Ishikawa (cell line): ENCODE data around the gene AGTR1.

Source experiments
- CEBPB ChIP-seq: IDR thresholded peaks from 2 replicates; pipeline ENCODE4 v1.6.1; 2012
- CREB1 ChIP-seq: IDR thresholded peaks from 2 replicates; pipeline ENCODE4 v1.6.1; 2012; ENCODE audit warnings: low read depth
- EGR1 ChIP-seq: IDR thresholded peaks from 2 replicates; pipeline ENCODE4 v1.6.1; 2012
- EP300 ChIP-seq: IDR thresholded peaks from 2 replicates; pipeline ENCODE4 v1.6.1; 2012; ENCODE audit warnings: borderline replicate concordance
- FOXM1 ChIP-seq: IDR thresholded peaks from 2 replicates; pipeline ENCODE4 v1.6.1; 2012; ENCODE audit warnings: low read depth, borderline replicate concordance
- MAX ChIP-seq: IDR thresholded peaks from 2 replicates; pipeline ENCODE4 v1.6.1; 2012
- NFIC ChIP-seq: IDR thresholded peaks from 2 replicates; pipeline ENCODE4 v1.6.1; 2012
- RAD21 ChIP-seq: IDR thresholded peaks from 2 replicates; pipeline ENCODE4 v1.6.1; 2012; ENCODE audit warnings: low read depth
- TCF12 ChIP-seq: IDR thresholded peaks from 2 replicates; pipeline ENCODE4 v1.6.1; 2012; ENCODE audit warnings: low read depth
- TEAD4 ChIP-seq: IDR thresholded peaks from 2 replicates; pipeline ENCODE4 v1.6.1; 2012
- USF1 ChIP-seq: IDR thresholded peaks from 2 replicates; pipeline ENCODE4 v1.6.1; 2012
- YY1 ChIP-seq: IDR thresholded peaks from 2 replicates; pipeline ENCODE4 v1.6.1; 2012; ENCODE audit warnings: low read depth
- ZBTB7A ChIP-seq: IDR thresholded peaks from 2 replicates; pipeline ENCODE4 v1.6.1; 2012; ENCODE audit warnings: low read depth

Gene AGTR1

GRCh38 chr3:148791920-148792319 is 94.2 kb downstream of the AGTR1 start:
- TF ChIP-seq EP300 = no peak
- no peak for TF ChIP-seq YY1
- TF ChIP-seq USF1 = no peak
- TF ChIP-seq TEAD4 = no peak
- TF ChIP-seq RAD21 = no peak
- no peak for TF ChIP-seq CEBPB
- no peak for TF ChIP-seq MAX

GRCh38 chr3:148792516-148792915 is 94.8 kb downstream of the AGTR1 start:
- TF ChIP-seq USF1 (no peak), RAD21 (no peak), CEBPB (no peak), EP300 (no peak), ZBTB7A (no peak), EGR1 (no peak), FOXM1 (no peak), CREB1 (no peak), MAX (no peak), TCF12 (no peak), NFIC (no peak), TEAD4 (no peak)
